HG03558 (cell line): ENCODE data around the gene SH3YL1.

Experiments
- ATAC-seq: cut with Tn5 transposase; IDR thresholded peaks from one replicate; pipeline ENCODE4 v1.9.1; 2021; ENCODE audit warnings: moderate number of reproducible peaks; ENCODE audit not compliant: unreplicated experiment; ENCODE audit errors: extremely low read depth

The SH3YL1 gene

GRCh38 chr2:282371-283263 lies 18.8 kb upstream of the SH3YL1 start:
- no peak for ATAC-seq

DNA sequence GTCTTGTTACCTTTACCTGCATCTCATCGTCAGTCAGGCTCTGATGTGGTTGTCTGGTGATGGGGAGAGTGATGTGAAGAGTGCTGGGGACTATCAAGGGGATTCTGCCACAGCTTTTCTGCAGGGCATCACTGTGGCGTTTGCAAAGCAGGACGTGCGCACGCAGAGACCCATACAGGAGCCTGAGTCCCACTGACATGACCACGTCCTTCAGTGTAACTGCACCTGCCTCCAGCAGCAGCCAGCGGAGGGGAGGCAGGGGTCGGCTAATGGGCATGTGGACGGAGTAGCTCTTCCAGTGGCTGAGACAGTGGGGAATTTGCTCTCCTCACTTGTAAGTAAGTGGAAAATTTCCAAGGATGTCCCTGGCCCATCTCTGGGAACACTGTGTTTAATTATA lies 17.5 kb upstream of the SH3YL1 start:
- no peak for ATAC-seq

GRCh38 chr2:280650-281110 lies 16.8 kb upstream of the SH3YL1 start:
- ATAC-seq = no peak

- ATAC-seq = no peak
Observed at GRCh38 chr2:279956-280649, 16.3 kb upstream of the SH3YL1 start.

DNA sequence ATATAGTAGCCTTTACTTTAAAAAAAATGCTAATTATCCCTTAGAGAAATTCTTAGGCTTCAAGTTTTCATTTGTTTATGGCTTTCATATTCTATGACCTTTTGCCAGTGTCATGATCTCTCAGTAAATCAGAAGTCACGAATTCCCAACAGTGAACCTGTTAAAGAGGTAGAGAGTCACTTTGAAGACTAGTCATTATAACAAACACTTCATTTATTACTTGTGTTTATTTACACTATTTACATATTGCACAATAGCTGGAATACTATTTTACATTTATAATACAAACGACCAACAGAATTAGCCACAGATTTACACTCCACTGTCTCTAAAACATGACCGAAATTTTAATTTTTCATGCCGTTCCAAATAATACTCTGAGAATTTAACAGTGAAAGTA lies 15.5 kb upstream of the SH3YL1 start:
- ATAC-seq = no peak

DNA sequence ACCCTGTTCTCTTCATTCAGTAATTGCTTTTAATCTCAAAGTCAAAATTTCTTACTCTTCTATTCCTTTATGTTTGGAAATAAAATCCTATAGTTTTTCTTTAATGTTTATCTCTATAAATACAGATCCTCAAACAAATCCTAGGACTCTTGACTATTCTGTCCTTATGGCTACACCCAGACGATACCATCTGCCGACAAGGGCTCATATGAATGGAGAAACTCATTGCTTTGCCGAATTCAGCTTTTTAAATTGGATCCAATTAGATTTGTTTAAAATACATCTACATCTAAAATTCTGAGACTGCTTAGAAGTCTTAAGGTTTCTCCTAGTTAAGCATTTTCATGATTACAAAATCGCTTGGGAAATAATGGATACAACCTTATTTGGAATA lies 15.1 kb upstream of the SH3YL1 start:
- ATAC-seq = no peak

- ATAC-seq = no peak
Observed at GRCh38 chr2:278312-278926, 14.6 kb upstream of the SH3YL1 start.

DNA sequence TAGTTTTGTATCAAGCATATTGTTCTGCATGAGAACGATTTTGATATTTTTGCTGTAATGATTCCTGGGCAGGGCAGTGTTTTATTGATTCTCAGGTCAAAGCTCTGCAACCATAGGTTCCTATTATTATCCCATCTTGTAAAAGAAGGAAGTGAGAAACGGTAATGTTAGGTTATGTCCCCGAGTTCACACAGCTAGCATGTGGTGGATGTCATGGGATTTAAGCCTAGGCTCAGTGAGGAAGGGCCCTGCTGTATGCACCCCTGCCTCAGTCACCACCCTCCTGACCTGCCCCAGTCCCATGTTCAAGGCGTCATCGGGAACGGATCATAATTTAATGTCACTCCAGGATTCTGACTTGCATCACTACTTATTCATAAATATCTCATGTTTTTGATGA lies 11.6 kb upstream of the SH3YL1 start:
- peak; percentile 80 for ATAC-seq

GRCh38 chr2:274503-274902 lies 10.7 kb upstream of the SH3YL1 start:
- no peak for ATAC-seq

- no peak for ATAC-seq
Observed at GRCh38 chr2:273333-273732, 9.5 kb upstream of the SH3YL1 start.

- no peak for ATAC-seq
Observed at GRCh38 chr2:271917-272316, 8.1 kb upstream of the SH3YL1 start.

DNA sequence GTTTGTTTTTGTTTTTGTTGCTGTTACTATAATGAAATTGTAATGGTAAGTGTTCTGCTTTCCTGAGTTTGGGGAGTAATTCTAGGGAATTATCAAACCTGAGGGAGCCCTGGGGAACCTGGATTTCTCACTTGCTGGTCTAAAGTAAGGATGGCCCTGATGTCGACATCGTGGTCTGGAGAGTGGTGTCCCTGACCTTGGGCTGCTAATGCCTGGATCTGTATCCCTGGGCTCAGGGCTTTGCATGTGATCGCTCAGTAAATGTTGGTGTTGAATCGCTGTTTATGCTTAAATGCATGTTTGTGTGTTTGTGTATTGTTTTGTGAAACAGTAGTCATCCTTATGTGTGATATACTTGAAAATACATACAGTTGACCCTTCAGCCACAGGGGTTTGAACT lies 7.0 kb upstream of the SH3YL1 start:
- no peak for ATAC-seq

GRCh38 chr2:269356-270030 lies 5.7 kb upstream of the SH3YL1 start:
- no peak for ATAC-seq

DNA sequence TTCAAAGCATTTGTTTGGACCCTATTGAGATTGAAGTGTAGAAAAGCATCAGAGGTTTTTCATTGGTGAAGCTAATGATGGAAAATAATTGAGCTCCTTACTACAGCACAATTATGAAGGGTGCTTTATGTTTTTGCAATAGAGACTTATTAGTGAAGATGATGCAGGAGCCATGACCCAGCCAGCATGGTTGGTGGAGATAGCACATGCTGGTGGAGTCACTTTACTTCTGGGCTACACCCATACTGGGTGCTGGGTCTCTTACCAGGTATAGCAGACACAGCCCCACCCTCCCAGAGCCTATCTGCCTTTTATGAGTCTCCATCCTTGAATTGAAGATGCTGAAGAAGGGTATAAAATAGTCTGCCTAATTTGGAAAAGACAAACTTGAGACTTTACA lies 4.5 kb upstream of the SH3YL1 start:
- no peak for ATAC-seq

DNA sequence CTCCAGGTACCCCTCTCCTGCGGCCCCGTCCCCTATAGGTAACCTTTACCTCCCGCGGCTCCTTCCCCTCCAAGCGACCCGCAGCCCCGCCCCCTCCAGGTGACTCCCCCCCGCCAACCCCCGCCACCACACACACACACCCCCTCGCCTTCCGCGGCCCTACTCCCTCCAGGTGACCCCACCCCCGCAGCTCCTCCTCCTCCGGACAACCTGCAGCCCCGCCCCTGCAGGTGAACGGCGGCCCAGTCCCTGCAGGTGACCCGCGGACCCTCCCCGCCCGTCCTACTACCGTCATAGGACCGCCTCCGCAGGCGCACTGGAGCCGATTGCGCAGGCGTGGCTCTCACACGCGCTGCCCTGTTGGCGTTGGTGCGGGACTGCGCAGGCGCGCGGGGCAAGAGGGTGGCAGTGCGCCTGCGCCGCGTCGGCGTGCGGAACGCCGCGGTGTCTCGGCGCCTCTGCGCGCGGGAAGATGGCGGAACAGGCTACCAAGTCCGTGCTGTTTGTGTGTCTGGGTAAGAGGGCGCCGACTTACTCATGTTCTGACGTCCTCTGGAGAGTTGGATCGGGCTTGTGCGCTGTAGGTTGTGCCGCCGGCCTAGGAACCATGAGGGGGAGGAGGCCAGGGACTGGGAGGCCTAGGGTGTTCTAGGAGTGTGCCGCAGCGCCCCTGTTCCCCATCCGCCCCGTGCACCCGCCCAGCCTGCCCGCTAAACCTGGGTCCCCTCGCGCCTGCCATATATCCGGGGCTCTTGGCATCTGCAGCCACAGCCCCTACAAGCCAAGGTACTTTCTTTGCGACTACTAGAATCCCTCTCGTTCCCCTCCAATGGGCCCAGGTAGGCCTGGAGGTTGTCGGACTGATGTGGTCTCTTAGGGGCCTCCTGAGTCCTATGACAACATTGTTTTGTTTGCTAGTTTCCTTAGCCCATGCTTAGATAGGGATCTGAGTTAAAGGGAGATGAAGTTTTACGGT lies 949 bp upstream of the SH3YL1 start, which contains the start of gene ACP1:
Gene ACP1, plus strand, starts transcription at position 455 of the 976 bp plus-strand sequence. Its CDS starts 18 bp downstream, at position 473.
- ATAC-seq = peak; percentile 91

DNA sequence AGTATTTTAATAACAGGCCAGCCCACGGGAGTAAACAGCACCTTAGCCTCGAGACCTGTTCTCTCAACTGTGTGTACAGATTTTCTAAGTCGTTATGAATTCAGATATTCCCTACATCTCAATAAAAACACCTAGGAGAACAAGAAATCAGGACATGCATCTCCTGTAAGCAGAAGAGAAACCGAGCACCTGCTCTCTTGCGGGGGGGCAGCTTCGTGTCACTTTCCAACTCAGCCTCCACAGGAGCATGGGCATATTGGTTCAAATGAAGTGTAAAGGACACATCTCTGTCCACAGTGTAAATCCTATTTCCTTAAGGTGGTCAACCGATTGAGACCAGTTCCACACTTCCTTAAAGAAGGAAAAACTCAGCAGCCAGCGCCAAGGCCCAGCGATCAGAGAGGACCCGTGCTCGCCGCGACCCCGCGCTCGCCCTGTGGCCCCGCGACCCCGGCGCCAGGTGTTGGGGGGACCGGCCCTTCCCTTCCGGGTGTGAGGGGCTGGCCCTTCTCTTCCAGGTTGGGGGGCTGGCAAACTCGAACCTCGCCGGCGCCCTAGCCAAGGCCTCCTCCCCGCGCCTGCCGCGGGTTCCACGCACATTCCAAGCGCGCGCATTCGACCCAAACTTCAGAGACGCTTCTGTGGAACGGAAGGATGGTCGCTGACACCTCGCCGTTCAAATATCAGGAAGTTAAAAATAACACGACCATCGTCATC lies 652 bp downstream of the SH3YL1 start:
- no peak for ATAC-seq

DNA sequence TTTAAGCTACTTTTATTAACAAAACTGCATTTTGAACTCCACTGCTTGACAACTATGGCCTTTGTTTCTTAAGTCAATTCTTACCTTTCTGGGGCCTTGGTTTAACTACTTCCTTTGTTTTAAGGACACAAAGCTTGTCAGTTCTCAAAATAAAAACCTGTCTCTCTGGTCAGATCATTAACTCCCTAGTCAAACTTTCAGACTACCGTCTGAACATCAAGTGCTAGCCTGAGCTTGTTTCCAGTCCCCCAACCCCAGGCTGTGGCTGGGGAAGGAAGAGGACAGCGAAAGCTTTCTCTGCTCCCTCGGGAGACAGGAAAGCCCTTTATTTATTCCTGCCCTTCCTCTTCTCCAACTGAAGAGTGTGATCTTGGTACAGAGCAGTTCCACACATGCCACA lies 1.7 kb downstream of the SH3YL1 start:
- ATAC-seq = no peak

- no peak for ATAC-seq
Observed at GRCh38 chr2:260507-261161, 3.2 kb downstream of the SH3YL1 start.
